ENCODE data around the gene ST6GAL1. TPM values are rescaled to one million over a fixed set of nuclear protein-coding genes. Genes with fewer than 3 reads are reported as not detected.
"Not testable (repeated sequence)": the region's sequence is repeated elsewhere in the genome, so short reads cannot be mapped to it uniquely, and the experiment has no call there.

Gene ST6GAL1
- total RNA-seq, 1 donor: 38.8 TPM

DNA sequence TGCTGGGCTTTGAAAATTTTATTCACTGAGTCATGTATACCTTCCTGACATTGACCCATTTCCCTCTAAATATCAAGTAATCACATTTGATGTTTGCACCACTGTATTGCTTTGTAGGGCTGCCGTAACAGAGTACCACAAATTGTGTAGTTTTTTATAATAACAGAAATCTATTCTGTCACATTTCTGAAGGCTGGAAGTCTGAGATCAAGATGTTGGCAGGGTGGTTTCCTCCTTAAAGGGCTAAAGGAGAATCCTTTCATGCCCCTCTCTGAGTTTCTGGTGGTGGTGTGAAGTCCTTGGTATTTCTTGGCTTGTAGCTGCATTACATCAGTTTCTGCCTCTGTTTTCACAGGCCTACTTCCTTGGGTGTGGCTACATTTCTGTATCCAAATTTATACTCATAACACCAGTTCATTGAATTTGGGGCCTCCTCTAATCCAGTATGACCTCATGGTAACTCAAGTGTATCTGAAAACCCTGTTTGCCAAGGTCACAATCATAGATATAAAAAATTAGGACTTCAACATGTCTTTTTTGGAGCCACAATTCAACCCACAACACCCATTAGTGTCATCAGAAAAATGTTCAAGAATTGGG lies 29.1 kb upstream of the ST6GAL1 start:
- H3K4me3 ChIP-seq (ENCODE audit: low read length): no peak overlapping the region
- H3K9me3 ChIP-seq (ENCODE audit: low read depth, low read length): no peaks in the 10 kb centered on the region
- peaks cover 3% of the 10 kb centered on the region for H3K4me1 ChIP-seq (ENCODE audit: insufficient read depth, low read length)
- no peaks in the 10 kb centered on the region for H3K27me3 ChIP-seq (ENCODE audit: insufficient read depth, low read length)

DNA sequence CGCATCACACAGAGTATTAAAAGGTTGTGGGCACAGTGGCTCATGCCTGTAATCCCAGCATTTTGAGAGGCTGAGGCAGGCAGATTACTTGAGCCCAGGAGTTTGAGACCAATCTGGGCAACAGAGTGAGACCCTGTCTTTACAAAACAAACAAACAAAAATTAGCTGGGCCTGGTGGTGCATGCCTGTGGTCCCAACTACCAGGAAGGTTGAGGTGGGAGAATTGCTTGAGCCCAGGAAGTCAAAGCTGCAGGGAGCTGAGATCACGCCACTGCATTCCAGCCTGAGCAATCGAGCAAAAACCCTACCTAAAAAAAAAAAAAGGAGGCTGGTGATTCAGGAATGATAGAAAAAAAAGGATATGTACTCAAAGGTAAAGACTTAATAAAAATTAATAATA lies 28.2 kb upstream of the ST6GAL1 start:
- no peak overlapping the region for H3K4me3 ChIP-seq (ENCODE audit: low read length)
- no peaks in the 10 kb centered on the region for H3K27me3 ChIP-seq (ENCODE audit: insufficient read depth, low read length)
- H3K9me3 ChIP-seq (ENCODE audit: low read depth, low read length): no peaks in the 10 kb centered on the region
- peaks cover 3% of the 10 kb centered on the region for H3K4me1 ChIP-seq (ENCODE audit: insufficient read depth, low read length)

GRCh38 chr3:186902713-186903112 lies 27.6 kb upstream of the ST6GAL1 start:
- no peak overlapping the region for H3K4me3 ChIP-seq (ENCODE audit: low read length)
- peaks cover 3% of the 10 kb centered on the region for H3K4me1 ChIP-seq (ENCODE audit: insufficient read depth, low read length)
- no peaks in the 10 kb centered on the region for H3K9me3 ChIP-seq (ENCODE audit: low read depth, low read length)
- H3K27me3 ChIP-seq (ENCODE audit: insufficient read depth, low read length): no peaks in the 10 kb centered on the region

- not testable (repeated sequence) for H3K4me3 ChIP-seq (ENCODE audit: low read length); H3K4me1 ChIP-seq (ENCODE audit: insufficient read depth, low read length); H3K9me3 ChIP-seq (ENCODE audit: low read depth, low read length); H3K27me3 ChIP-seq (ENCODE audit: insufficient read depth, low read length)
Observed at GRCh38 chr3:186903676-186904075, 26.6 kb upstream of the ST6GAL1 start.

DNA sequence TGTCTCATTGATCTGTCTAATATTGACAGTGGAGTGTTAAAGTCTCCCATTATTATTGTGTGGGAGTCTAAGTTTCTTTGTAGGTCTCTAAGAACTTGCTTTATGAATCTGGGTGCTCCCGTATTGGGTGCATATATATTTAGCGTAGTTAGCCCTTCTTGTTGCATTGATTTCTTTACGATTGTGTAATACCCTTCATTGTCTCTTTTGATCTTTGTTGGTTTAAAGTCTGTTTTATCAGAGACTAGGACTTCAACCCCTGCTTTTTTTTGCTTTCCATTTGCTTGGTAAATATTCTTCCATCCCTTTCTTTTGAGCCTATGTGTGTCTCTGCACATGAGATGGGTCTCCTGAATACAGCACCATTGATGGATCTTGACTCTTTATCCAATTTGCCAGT lies 23.3 kb upstream of the ST6GAL1 start:
- not testable (repeated sequence) for H3K4me3 ChIP-seq (ENCODE audit: low read length); H3K9me3 ChIP-seq (ENCODE audit: low read depth, low read length)
- peaks cover 19% of the 10 kb centered on the region for H3K4me1 ChIP-seq (ENCODE audit: insufficient read depth, low read length)

GRCh38 chr3:186909078-186909853 lies 21.1 kb upstream of the ST6GAL1 start:
- H3K4me1 ChIP-seq (ENCODE audit: insufficient read depth, low read length): peaks cover 27% of the 10 kb centered on the region
- H3K27me3 ChIP-seq (ENCODE audit: insufficient read depth, low read length): no peaks in the 10 kb centered on the region
- H3K9me3 ChIP-seq (ENCODE audit: low read depth, low read length): no peaks in the 10 kb centered on the region
- no peak overlapping the region for H3K4me3 ChIP-seq (ENCODE audit: low read length)

More for the DNA sequence above, 23.3 kb upstream of the ST6GAL1 start:
- H3K27me3 ChIP-seq (ENCODE audit: insufficient read depth, low read length): not testable (repeated sequence)

GRCh38 chr3:186915806-186916796 lies 14.2 kb upstream of the ST6GAL1 start:
- Histone ChIP-seq H3K4me3 (ENCODE audit: low read length) (no peak overlapping the region), H3K4me1 (ENCODE audit: insufficient read depth, low read length) (peaks cover 17% of the 10 kb centered on the region), H3K9me3 (ENCODE audit: low read depth, low read length) (no peaks in the 10 kb centered on the region), H3K27me3 (ENCODE audit: insufficient read depth, low read length) (no peaks in the 10 kb centered on the region)

DNA sequence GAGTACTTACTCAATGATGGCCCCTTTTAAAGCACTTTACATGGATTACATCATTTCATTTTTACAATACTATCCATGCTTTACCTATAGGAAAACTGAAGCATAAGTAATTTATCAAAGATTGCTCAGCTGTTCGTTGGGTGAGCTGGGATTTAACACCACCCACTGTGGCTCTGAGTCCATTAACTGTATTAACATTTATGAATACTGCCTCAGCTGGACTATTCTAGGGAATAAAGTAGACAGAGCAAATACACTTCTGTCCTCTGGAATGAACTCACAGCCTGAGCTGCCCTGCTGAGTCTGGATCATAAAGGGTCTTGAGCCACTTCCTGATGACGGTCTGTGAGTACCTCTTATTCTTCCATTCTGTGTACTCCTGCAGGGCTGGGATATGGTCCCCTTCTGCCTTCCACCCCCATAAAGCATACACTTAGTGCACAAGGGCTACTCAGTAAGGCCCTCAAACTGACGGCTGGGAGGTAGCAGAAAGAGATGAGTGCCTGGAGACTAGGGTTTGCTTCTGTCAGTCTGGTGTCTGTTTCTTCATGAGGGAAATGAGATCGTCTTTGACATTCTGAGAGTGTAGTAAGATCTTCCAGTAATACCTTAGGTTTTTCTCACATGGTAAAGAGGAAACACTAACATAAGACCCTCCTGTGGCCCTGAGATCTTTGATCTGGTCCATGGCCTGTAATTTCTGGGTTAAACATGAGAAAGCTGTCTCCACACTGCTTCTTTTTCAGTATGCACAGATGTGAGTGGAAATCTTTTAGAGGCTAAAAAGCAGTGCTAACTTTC lies 12.6 kb upstream of the ST6GAL1 start:
- Histone ChIP-seq H3K9me3 (ENCODE audit: low read depth, low read length) (no peaks in the 10 kb centered on the region), H3K4me1 (ENCODE audit: insufficient read depth, low read length) (peaks cover 17% of the 10 kb centered on the region), H3K4me3 (ENCODE audit: low read length) (no peak overlapping the region), H3K27me3 (ENCODE audit: insufficient read depth, low read length) (no peaks in the 10 kb centered on the region)

DNA sequence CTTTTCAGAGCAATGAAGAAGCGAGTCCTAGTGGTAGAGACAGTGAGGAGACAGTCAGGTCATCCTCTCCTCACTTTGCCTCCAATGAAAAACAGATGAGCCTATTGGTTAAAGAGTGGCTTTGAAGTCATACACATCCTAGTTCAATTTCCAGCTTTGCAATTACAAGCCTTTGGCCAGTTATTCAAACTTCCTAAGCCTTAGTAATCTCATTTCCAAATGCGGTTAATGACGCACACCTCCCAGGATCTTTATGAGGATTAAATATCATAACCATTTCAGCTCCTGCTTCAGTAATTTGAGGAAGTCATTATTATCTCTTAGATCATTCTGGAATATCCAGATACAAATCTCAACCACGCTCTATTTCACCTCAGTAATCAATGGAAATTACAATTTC lies 10.0 kb upstream of the ST6GAL1 start:
- Histone ChIP-seq H3K4me1 (ENCODE audit: insufficient read depth, low read length) (peaks cover 9% of the 10 kb centered on the region), H3K27me3 (ENCODE audit: insufficient read depth, low read length) (no peaks in the 10 kb centered on the region), H3K4me3 (ENCODE audit: low read length) (no peak overlapping the region), H3K9me3 (ENCODE audit: low read depth, low read length) (no peaks in the 10 kb centered on the region)

- H3K9me3 ChIP-seq (ENCODE audit: low read depth, low read length): no peaks in the 10 kb centered on the region
- H3K27me3 ChIP-seq (ENCODE audit: insufficient read depth, low read length): no peaks in the 10 kb centered on the region
- peaks cover 9% of the 10 kb centered on the region for H3K4me1 ChIP-seq (ENCODE audit: insufficient read depth, low read length)
- no peak overlapping the region for H3K4me3 ChIP-seq (ENCODE audit: low read length)
Observed at GRCh38 chr3:186920796-186921195, 9.5 kb upstream of the ST6GAL1 start.

DNA sequence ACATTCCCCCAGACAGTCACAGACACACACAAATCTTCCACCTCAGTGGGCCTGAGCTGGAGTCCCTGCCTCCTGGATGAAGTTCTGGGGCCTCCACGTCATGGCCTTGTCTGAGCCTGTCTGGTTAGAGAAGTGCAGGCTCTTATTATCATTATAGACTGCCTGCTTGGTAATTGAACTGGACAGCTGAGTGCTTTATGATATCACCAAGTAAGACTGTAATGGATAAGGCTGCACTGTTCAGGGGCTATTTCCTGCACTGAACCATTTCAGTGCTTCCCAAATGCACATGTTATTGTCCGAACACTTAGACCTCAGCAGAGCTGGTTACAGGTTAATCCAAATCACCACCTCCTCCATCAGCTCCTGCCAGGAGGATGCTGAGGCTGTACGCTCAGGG lies 8.7 kb upstream of the ST6GAL1 start:
- peaks cover 1% of the 10 kb centered on the region for H3K4me1 ChIP-seq (ENCODE audit: insufficient read depth, low read length)
- no peaks in the 10 kb centered on the region for H3K27me3 ChIP-seq (ENCODE audit: insufficient read depth, low read length)
- no peaks in the 10 kb centered on the region for H3K9me3 ChIP-seq (ENCODE audit: low read depth, low read length)
- no peak overlapping the region for H3K4me3 ChIP-seq (ENCODE audit: low read length)

DNA sequence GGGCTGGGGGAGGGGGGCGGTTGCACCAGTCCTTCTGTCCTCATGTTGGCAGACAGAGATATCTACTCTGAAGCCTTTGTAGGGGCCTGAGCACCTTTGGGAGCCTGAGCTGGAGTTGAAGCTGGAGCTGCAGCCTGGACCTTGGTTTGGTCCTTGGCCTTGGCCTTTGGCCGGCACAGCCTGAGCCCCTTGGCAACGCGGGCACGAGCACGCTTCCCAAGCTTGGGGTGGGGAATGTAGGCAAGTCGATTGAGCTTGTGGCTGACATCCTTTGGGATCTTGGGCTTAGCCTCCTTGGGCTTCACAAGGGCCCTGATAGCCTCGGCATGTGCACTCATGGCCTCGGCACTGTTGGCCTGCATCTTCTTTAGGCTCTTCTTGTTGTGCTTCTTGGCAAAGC lies 8.1 kb upstream of the ST6GAL1 start:
- Histone ChIP-seq H3K4me3 (ENCODE audit: low read length) (no peak overlapping the region), H3K9me3 (ENCODE audit: low read depth, low read length) (no peaks in the 10 kb centered on the region), H3K4me1 (ENCODE audit: insufficient read depth, low read length) (no peaks in the 10 kb centered on the region), H3K27me3 (ENCODE audit: insufficient read depth, low read length) (no peaks in the 10 kb centered on the region)

- Histone ChIP-seq H3K4me1 (ENCODE audit: insufficient read depth, low read length) (no peaks in the 10 kb centered on the region), H3K4me3 (ENCODE audit: low read length) (no peak overlapping the region), H3K9me3 (ENCODE audit: low read depth, low read length) (no peaks in the 10 kb centered on the region), H3K27me3 (ENCODE audit: insufficient read depth, low read length) (no peaks in the 10 kb centered on the region)
Observed at GRCh38 chr3:186922790-186923189, 7.5 kb upstream of the ST6GAL1 start.

DNA sequence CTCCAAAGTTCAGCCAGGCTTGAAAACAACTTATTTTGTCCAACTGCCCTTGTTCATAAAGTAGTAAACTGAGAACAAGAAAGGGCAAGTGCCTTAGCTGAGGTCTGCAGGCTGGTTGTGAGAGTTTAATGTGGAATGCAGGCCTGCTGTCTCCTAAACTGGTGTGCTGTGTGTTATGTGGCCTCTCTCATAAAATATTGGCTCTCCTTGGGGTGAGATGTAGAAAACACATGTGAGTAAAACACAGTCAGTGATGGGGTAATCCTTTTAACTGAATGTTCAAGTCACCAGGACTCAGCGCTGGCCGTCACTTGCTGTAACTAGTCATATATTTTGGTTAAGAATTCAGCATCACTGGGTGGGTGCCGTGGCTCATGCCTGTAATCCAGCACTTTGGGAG lies 7.1 kb upstream of the ST6GAL1 start:
- Histone ChIP-seq H3K9me3 (ENCODE audit: low read depth, low read length) (no peaks in the 10 kb centered on the region), H3K4me3 (ENCODE audit: low read length) (no peak overlapping the region), H3K4me1 (ENCODE audit: insufficient read depth, low read length) (no peaks in the 10 kb centered on the region), H3K27me3 (ENCODE audit: insufficient read depth, low read length) (no peaks in the 10 kb centered on the region)

Data from mononuclear cell (primary cell).